Caco-2 (cell line): Measurements from ENCODE around the gene NTRK1. TPM values are rescaled to one million over a fixed set of nuclear protein-coding genes. Genes with fewer than 3 reads are reported as not detected.

Experiments used
- BruUV-seq: library from RNA; stranded (reverse); fragments of 400-500 nt; replicated peaks from 2 replicates; lab custom pipeline; 2021; lab: Mats Ljungman, UMichigan
- CTCF ChIA-PET: fragments of 300-600 bp; sonication (Branson Sonifier 250); formaldehyde crosslinking; loops from one replicate; lab custom pipeline; 2022; ENCODE audit warnings: antibody characterized with exemption; lab: Charles Lee
- POLR2A ChIA-PET: fragments of 300-600 bp; sonication (Branson Sonifier 250); formaldehyde crosslinking; loops from one replicate; lab custom pipeline; 2022; ENCODE audit warnings: antibody characterized with exemption; lab: Charles Lee
- DNase-seq, 2 experiments: peaks; one replicate each; pipeline versions ENCODE4 v3.0.0 to v3.0.0-alpha.2; 2020 to 2022
- H3K27me3 ChIP-seq: replicated peaks from 2 replicates; pipeline ENCODE4 v1.6.0; 2011; ENCODE audit warnings: low read length; ENCODE audit not compliant: control insufficient read depth, insufficient read depth
- H3K36me3 ChIP-seq: 2 replicates; pipeline ENCODE4 v1.5.1; 2011; ENCODE audit warnings: low read length; ENCODE audit not compliant: control insufficient read depth, insufficient read depth
- H3K4me1 ChIP-seq: fragments of 250-450 bp; sonication (Bioruptor Pico); 2 replicates; pipeline ENCODE4 v1.5.1; 2020; ENCODE audit warnings: mild to moderate bottlenecking
- H3K4me3 ChIP-seq: 2 replicates; pipeline ENCODE4 v1.5.1; 2011; ENCODE audit warnings: low read depth, mild to moderate bottlenecking, control low read depth, low read length
- H3K9me3 ChIP-seq: fragments of 250-450 bp; sonication (Bioruptor Pico); 2 replicates; pipeline ENCODE4 v1.5.1; 2020; ENCODE audit warnings: mild to moderate bottlenecking, moderate library complexity
- H3K27ac Mint-ChIP-seq: one replicate; pipeline ENCODE4 v1.8.0; 2022; ENCODE audit warnings: mixed read lengths; ENCODE audit not compliant: unreplicated experiment
- H3K27me3 Mint-ChIP-seq: one replicate; pipeline ENCODE4 v1.8.0; 2022; ENCODE audit warnings: mixed read lengths; ENCODE audit not compliant: insufficient read depth, unreplicated experiment
- H3K36me3 Mint-ChIP-seq: one replicate; pipeline ENCODE4 v1.8.0; 2022; ENCODE audit warnings: mild to moderate bottlenecking, mixed read lengths; ENCODE audit not compliant: insufficient read depth, unreplicated experiment
- H3K4me1 Mint-ChIP-seq: one replicate; pipeline ENCODE4 v1.8.0; 2022; ENCODE audit warnings: low read depth, mixed read lengths; ENCODE audit not compliant: unreplicated experiment
- H3K4me3 Mint-ChIP-seq: one replicate; pipeline ENCODE4 v1.8.0; 2022; ENCODE audit warnings: mild to moderate bottlenecking, moderate library complexity, mixed read lengths; ENCODE audit not compliant: unreplicated experiment
- H3K9me3 Mint-ChIP-seq: one replicate; pipeline ENCODE4 v1.8.0; 2022; ENCODE audit warnings: mixed read lengths; ENCODE audit not compliant: unreplicated experiment
- CTCF ChIP-seq, 2 experiments: fragments of 200-600 bp in 1 of 2; IDR thresholded peaks; 1 replicate in 1 of 2; 2 replicates in 1 of 2; pipeline versions ENCODE4 v1.5.1 to v1.8.0; 2011 to 2022; ENCODE audit warnings: antibody characterized with exemption in 1 of 2, control low read depth in 1 of 2, inconsistent platforms in 1 of 2, low read depth in 1 of 2, low read length in 1 of 2, mild to moderate bottlenecking in 1 of 2, moderate library complexity in 1 of 2; ENCODE audit not compliant: insufficient read depth in 1 of 2, severe bottlenecking in 1 of 2, unreplicated experiment in 1 of 2
- intact Hi-C: fragments of 100-400 bp; cut with micrococcal nuclease; formaldehyde crosslinking; loops from one replicate; pipeline ENCODE4 v1.10.0; 2022; ENCODE audit not compliant: unreplicated experiment
- total RNA-seq: library from RNA; stranded (reverse); gene quantifications from 2 replicates; pipeline ENCODE4 v1.2.3, GENCODE V29; 2022

NTRK1 gene
- total RNA-seq, 1 experiment from 2014 or later, result not detected

GRCh38 chr1:156813298-156813697 is 47.4 kb upstream of the NTRK1 start:
- Histone ChIP-seq H3K4me3 (peak overlapping the region; percentile 55), H3K4me1 (peaks cover 11% of the 10 kb centered on the region; the same call in 1 of the 2 replicates), H3K36me3 (no peaks in the 10 kb centered on the region), H3K27me3 (no peaks in the 10 kb centered on the region), H3K9me3 (no peaks in the 10 kb centered on the region)
- no peak for DNase-seq
- BruUV-seq, result no TSS peak
- intact Hi-C loops, result no loop called here
- peaks cover 5% of the 10 kb centered on the region for H3K36me3 Mint-ChIP-seq
- H3K4me3 Mint-ChIP-seq, result peak overlapping the region; percentile 74
- H3K4me1 Mint-ChIP-seq, result no peaks in the 10 kb centered on the region
- ChIA-PET POLR2A (interaction anchor here (0.7 to 1.0 kb wide), 3 partner anchors 9 to 85 kb away, joined by 3 to 7 read pairs (median 5); partner anchors contain the start of genes ISG20L2 and METTL25B), CTCF (interaction anchor here (0.9 to 2.0 kb wide), 10 partner anchors 9 to 136 kb away, joined by 3 to 35 read pairs (median 4); partner anchors contain the start of genes HDGF, ISG20L2, METTL25B and NTRK1)
- no peaks in the 10 kb centered on the region for H3K9me3 Mint-ChIP-seq
- peak overlapping the region; percentile 53 for H3K27ac Mint-ChIP-seq
- no peak for TF ChIP-seq CTCF (IDR thresholded peaks at IDR 0.05; ENCODE audit: insufficient read depth in 1 of 2, low read depth in 1 of 2, low read length in 1 of 2, severe bottlenecking in 1 of 2, unreplicated experiment in 1 of 2)
- no peaks in the 10 kb centered on the region for H3K27me3 Mint-ChIP-seq

- Mint-ChIP-seq H3K4me1 (no peaks in the 10 kb centered on the region), H3K27me3 (no peaks in the 10 kb centered on the region), H3K27ac (peak overlapping the region; percentile 53), H3K9me3 (no peaks in the 10 kb centered on the region), H3K4me3 (peak overlapping the region; percentile 74), H3K36me3 (peaks cover 3% of the 10 kb centered on the region)
- Histone ChIP-seq H3K9me3 (no peaks in the 10 kb centered on the region), H3K27me3 (no peaks in the 10 kb centered on the region), H3K4me1 (peaks cover 11% of the 10 kb centered on the region; the same call in 1 of the 2 replicates), H3K36me3 (no peaks in the 10 kb centered on the region), H3K4me3 (peak overlapping the region; percentile 55)
- TSS peak; percentile 63 for BruUV-seq
- peak; percentile 81 to 85 for DNase-seq
- peak; percentile 50 to 87 for TF ChIP-seq CTCF (IDR thresholded peaks at IDR 0.05; ENCODE audit: insufficient read depth in 1 of 2, low read depth in 1 of 2, low read length in 1 of 2, severe bottlenecking in 1 of 2, unreplicated experiment in 1 of 2)
- ChIA-PET POLR2A (interaction anchor here (0.5 to 1.0 kb wide), 6 partner anchors 9 to 837 kb away, joined by 3 to 7 read pairs (median 4); partner anchors contain the start of genes ISG20L2, METTL25B and PRCC), CTCF (interaction anchor here (0.5 to 2.0 kb wide), 23 partner anchors 8 to 137 kb away, joined by 3 to 35 read pairs (median 3); partner anchors contain the start of genes HDGF, ISG20L2, METTL25B and MRPL24)
- intact Hi-C loops, result loop anchor here (2.0 kb wide), 2 partner anchors 17 to 45 kb away; partner anchors contain the start of gene INSRR
Measured at GRCh38 chr1:156813750-156814570, 46.7 kb upstream of the NTRK1 start.
